ENCODE data around the gene PRKCQ. TPM values are rescaled to one million over a fixed set of nuclear protein-coding genes. Genes with fewer than 3 reads are reported as not detected.

The PRKCQ gene
- total and polyA plus RNA-seq, 3 donors from 2014 or later, result 2.5 to 3.0 (median 2.9) TPM

GRCh38 chr10:6567884-6568283 lies 12.2 kb downstream of the PRKCQ start:
- 96 to 97% methylated on average over 8 of the region's 8 CpGs for WGBS, 2 donors
- DNase-seq, result no peak
- intact Hi-C loops (cut with DNase I; ENCODE audit: low total_unique reads), result no loop called here
- Histone ChIP-seq H3K27me3 (no peaks in the 10 kb centered on the region), H3K4me1 (no peaks in the 10 kb centered on the region), H3K4me3 (no peak overlapping the region), H3K27ac (no peak overlapping the region), H3K9me3 (no peaks in the 10 kb centered on the region), H3K36me3 (ENCODE audit: low read depth, missing control alignments) (no peaks in the 10 kb centered on the region)
- TF ChIP-seq POLR2A (IDR thresholded peaks at IDR 0.05) (no peak), CTCF (IDR thresholded peaks at IDR 0.05) (no peak)

GRCh38 chr10:6567203-6567703 lies 12.8 kb downstream of the PRKCQ start:
- WGBS, 2 donors, result 88 to 95% methylated on average over 5 of the region's 5 CpGs
- no peaks in the 10 kb centered on the region for H3K9me3 ChIP-seq
- H3K27ac ChIP-seq, result no peak overlapping the region

GRCh38 chr10:6565588-6565987 lies 14.5 kb downstream of the PRKCQ start:
- no peak overlapping the region for H3K27ac ChIP-seq
- 71 to 72% methylated on average over 4 of the region's 4 CpGs for WGBS, 2 donors
- no peaks in the 10 kb centered on the region for H3K4me1 ChIP-seq
- no peaks in the 10 kb centered on the region for H3K36me3 ChIP-seq (ENCODE audit: low read depth, missing control alignments)
- TF ChIP-seq CTCF (IDR thresholded peaks at IDR 0.05) (no peak), POLR2A (IDR thresholded peaks at IDR 0.05) (no peak)
- H3K27me3 ChIP-seq, result no peaks in the 10 kb centered on the region
- no peak overlapping the region for H3K4me3 ChIP-seq
- DNase-seq, result no peak
- no peaks in the 10 kb centered on the region for H3K9me3 ChIP-seq
- intact Hi-C loops (cut with DNase I; ENCODE audit: low total_unique reads), result no loop called here

More at GRCh38 chr10:6567203-6567703, 12.8 kb downstream of the PRKCQ start:
- intact Hi-C loops (cut with DNase I; ENCODE audit: low total_unique reads), result no loop called here
- Histone ChIP-seq H3K27me3 (no peaks in the 10 kb centered on the region), H3K4me3 (no peak overlapping the region), H3K36me3 (ENCODE audit: low read depth, missing control alignments) (no peaks in the 10 kb centered on the region), H3K4me1 (no peaks in the 10 kb centered on the region)
- no peak for TF ChIP-seq POLR2A (IDR thresholded peaks at IDR 0.05)
- no peak for TF ChIP-seq CTCF (IDR thresholded peaks at IDR 0.05)
- DNase-seq, result no peak

- Histone ChIP-seq H3K36me3 (ENCODE audit: low read depth, missing control alignments) (no peaks in the 10 kb centered on the region), H3K4me3 (no peak overlapping the region), H3K9me3 (no peaks in the 10 kb centered on the region), H3K4me1 (no peaks in the 10 kb centered on the region), H3K27ac (no peak overlapping the region), H3K27me3 (no peaks in the 10 kb centered on the region)
- WGBS, 2 donors, result 63 to 80% methylated on average over 5 of the region's 5 CpGs
- TF ChIP-seq CTCF (IDR thresholded peaks at IDR 0.05), result no peak
- no peak for TF ChIP-seq POLR2A (IDR thresholded peaks at IDR 0.05)
- intact Hi-C loops (cut with DNase I; ENCODE audit: low total_unique reads), result no loop called here
- no peak for DNase-seq
These were observed 15.7 kb downstream of the PRKCQ start for GRCh38 chr10:6564367-6564766.

- intact Hi-C loops (cut with DNase I; ENCODE audit: low total_unique reads), result no loop called here
- Histone ChIP-seq H3K27me3 (no peaks in the 10 kb centered on the region), H3K4me1 (no peaks in the 10 kb centered on the region), H3K4me3 (no peak overlapping the region), H3K27ac (no peak overlapping the region), H3K9me3 (no peaks in the 10 kb centered on the region), H3K36me3 (ENCODE audit: low read depth, missing control alignments) (no peaks in the 10 kb centered on the region)
- 61 to 63% methylated on average over 6 of the region's 6 CpGs for WGBS, 2 donors
- DNase-seq, result no peak
- TF ChIP-seq POLR2A (IDR thresholded peaks at IDR 0.05), result no peak
- no peak for TF ChIP-seq CTCF (IDR thresholded peaks at IDR 0.05)
These were observed 16.3 kb downstream of the PRKCQ start for GRCh38 chr10:6563731-6564130.

All from testis (tissue), 3 donors.